AG04450 (cell line): ENCODE measurements around the gene ZNF740. TPM values are rescaled to one million over a fixed set of nuclear protein-coding genes. Genes with fewer than 3 reads are reported as not detected.

Experiments used
- CTCF ChIA-PET: fragments of 300-600, 350-600 bp; formaldehyde crosslinking; extraction: SDS; loops from one replicate; lab custom pipeline; 2022; ENCODE audit warnings: antibody characterized with exemption, inconsistent platforms; lab: Charles Lee
- POLR2A ChIA-PET: fragments of 350-600 bp; formaldehyde crosslinking; extraction: SDS; loops from one replicate; lab custom pipeline; 2021; ENCODE audit warnings: antibody characterized with exemption, inconsistent platforms; lab: Yijun Ruan, JAX
- DNase-seq: peaks from one replicate; pipeline ENCODE4 v3.0.0-alpha.2; 2011; ENCODE audit warnings: low read depth, low spot score
- H3K27ac ChIP-seq: one replicate; pipeline ENCODE4 v1.5.1; 2012; ENCODE audit warnings: low read depth, low read length, control low read depth
- H3K27me3 ChIP-seq: one replicate; pipeline ENCODE4 v1.6.0; 2012; ENCODE audit warnings: low read length; ENCODE audit not compliant: control insufficient read depth, insufficient read depth
- H3K4me3 ChIP-seq: 2 replicates; pipeline ENCODE4 v1.5.1; 2011; ENCODE audit warnings: mild to moderate bottlenecking, low read depth, low read length, control low read depth
- H3K9me3 ChIP-seq: 2 replicates; pipeline ENCODE4 v1.5.1; 2012; ENCODE audit warnings: low read length; ENCODE audit not compliant: control insufficient read depth, insufficient read depth
- polyA plus RNA-seq: library from polyadenylated mRNA; depleted of rRNA; stranded (reverse); fragments of >200 nt; gene quantifications from 2 replicates; pipeline ENCODE4 v1.2.3, GENCODE V29; 2011
- TF ChIP-seq, protein P1 (sequence below): IDR thresholded peaks from 2 replicates; pipeline ENCODE4 v1.5.1; 2011; ENCODE audit warnings: low read depth, low read length, control low read depth, inconsistent platforms

ZNF740 gene
- polyA plus RNA-seq, 1 experiment: 21.7 TPM

- POLR2A ChIA-PET: interaction anchor here (0.6 to 1.5 kb wide), 6 partner anchors 64 to 167 kb away, joined by 3 to 7 read pairs (median 4); partner anchors contain the start of genes AAAS, MYG1 and SPRYD3
- H3K9me3 ChIP-seq: no peaks in the 10 kb centered on the region; the same call in 1 of the 2 replicates
- no peaks in the 10 kb centered on the region for H3K27me3 ChIP-seq
- DNase-seq: no peak
- H3K27ac ChIP-seq: no peak overlapping the region
- TF ChIP-seq, protein P1, sequence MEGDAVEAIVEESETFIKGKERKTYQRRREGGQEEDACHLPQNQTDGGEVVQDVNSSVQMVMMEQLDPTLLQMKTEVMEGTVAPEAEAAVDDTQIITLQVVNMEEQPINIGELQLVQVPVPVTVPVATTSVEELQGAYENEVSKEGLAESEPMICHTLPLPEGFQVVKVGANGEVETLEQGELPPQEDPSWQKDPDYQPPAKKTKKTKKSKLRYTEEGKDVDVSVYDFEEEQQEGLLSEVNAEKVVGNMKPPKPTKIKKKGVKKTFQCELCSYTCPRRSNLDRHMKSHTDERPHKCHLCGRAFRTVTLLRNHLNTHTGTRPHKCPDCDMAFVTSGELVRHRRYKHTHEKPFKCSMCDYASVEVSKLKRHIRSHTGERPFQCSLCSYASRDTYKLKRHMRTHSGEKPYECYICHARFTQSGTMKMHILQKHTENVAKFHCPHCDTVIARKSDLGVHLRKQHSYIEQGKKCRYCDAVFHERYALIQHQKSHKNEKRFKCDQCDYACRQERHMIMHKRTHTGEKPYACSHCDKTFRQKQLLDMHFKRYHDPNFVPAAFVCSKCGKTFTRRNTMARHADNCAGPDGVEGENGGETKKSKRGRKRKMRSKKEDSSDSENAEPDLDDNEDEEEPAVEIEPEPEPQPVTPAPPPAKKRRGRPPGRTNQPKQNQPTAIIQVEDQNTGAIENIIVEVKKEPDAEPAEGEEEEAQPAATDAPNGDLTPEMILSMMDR: no peak
- H3K4me3 ChIP-seq: no peak overlapping the region
- CTCF ChIA-PET: interaction anchor here (0.6 to 9.1 kb wide), 24 partner anchors 10 to 208 kb away, joined by 3 to 183 read pairs (median 5); partner anchors contain the start of genes AAAS, ESPL1 and PFDN5
These were observed 33.7 kb downstream of the ZNF740 start for GRCh38 chr12:53214221-53214620.

- no peaks in the 10 kb centered on the region; the same call in 1 of the 2 replicates for H3K9me3 ChIP-seq
- no peak for DNase-seq
- H3K27me3 ChIP-seq: no peaks in the 10 kb centered on the region
- H3K27ac ChIP-seq: no peak overlapping the region
- POLR2A ChIA-PET: interaction anchor here (0.6 to 1.5 kb wide), 4 partner anchors 106 to 168 kb away, joined by 3 to 7 read pairs (median 5); partner anchors contain the start of genes AAAS and SPRYD3
- TF ChIP-seq, protein P1: no peak
- CTCF ChIA-PET: interaction anchor here (1.0 to 9.1 kb wide), 13 partner anchors 11 to 208 kb away, joined by 3 to 183 read pairs (median 5); partner anchors contain the start of genes AAAS, ESPL1 and PFDN5
- H3K4me3 ChIP-seq: no peak overlapping the region
These were observed 34.3 kb downstream of the ZNF740 start for GRCh38 chr12:53214687-53215455.

- H3K9me3 ChIP-seq: no peaks in the 10 kb centered on the region; the same call in 1 of the 2 replicates
- no peak overlapping the region for H3K4me3 ChIP-seq
- no peak overlapping the region for H3K27ac ChIP-seq
- DNase-seq: no peak
- no peaks in the 10 kb centered on the region for H3K27me3 ChIP-seq
- ChIA-PET CTCF (interaction anchor here (0.5 to 9.1 kb wide), 6 partner anchors 14 to 130 kb away, joined by 4 to 183 read pairs (median 21); partner anchors contain the start of genes AAAS and PFDN5), POLR2A (interaction anchor here (1.2 kb wide), 1 partner anchor 106 kb away, joined by 3 read pairs; the partner anchor contains the start of gene AAAS)
- TF ChIP-seq, protein P1: no peak
These were observed 35.0 kb downstream of the ZNF740 start for GRCh38 chr12:53215497-53215896.

GRCh38 chr12:53217051-53217930 lies 36.8 kb downstream of the ZNF740 start:
- CTCF ChIA-PET: interaction anchor here (1.3 to 9.1 kb wide), 4 partner anchors 57 to 104 kb away, joined by 4 to 137 read pairs (median 16); partner anchors contain the start of gene AAAS
- Histone ChIP-seq H3K27me3 (no peaks in the 10 kb centered on the region), H3K4me3 (peak overlapping the region; percentile 80), H3K27ac (peak overlapping the region; percentile 31), H3K9me3 (no peaks in the 10 kb centered on the region; the same call in 1 of the 2 replicates)
- no peak for DNase-seq
- TF ChIP-seq, protein P1: no peak
- POLR2A ChIA-PET: interaction anchor here (0.8 kb wide), 1 partner anchor 128 kb away, joined by 3 read pairs; no protein-coding TSS in a partner anchor
